IMR-90 (cell line): ENCODE data around the gene MTMR1. TPM values are rescaled to one million over a fixed set of nuclear protein-coding genes. Genes with fewer than 3 reads are reported as not detected.
A peak's percentile ranks its signal among the peaks of the same experiment; 100 is the strongest.

Experiments
- ATAC-seq: fragments of 200-7000 bp; cut with Tn5 transposase; 2 replicates; pipeline ENCODE4 v1.9.1; 2020; ENCODE audit warnings: low read depth, mild to moderate bottlenecking, moderate library complexity
- BruUV-seq: library from RNA; stranded (reverse); fragments of 400-500 nt; replicated peaks from 2 replicates; lab custom pipeline; 2021; lab: Mats Ljungman, UMichigan
- CTCF ChIA-PET: fragments of 300-600 bp; formaldehyde crosslinking; extraction: SDS; loops from one replicate; lab custom pipeline; 2021; ENCODE audit warnings: antibody characterized with exemption; lab: Yijun Ruan, JAX
- POLR2A ChIA-PET: fragments of 300-600 bp; sonication (Branson Sonifier 250); formaldehyde crosslinking; loops from one replicate; lab custom pipeline; 2022; ENCODE audit warnings: antibody characterized with exemption; ENCODE audit not compliant: unreplicated experiment; lab: Charles Lee
- DNase-seq: peaks from one replicate; pipeline ENCODE4 v3.0.0; 2013
- H2AFZ ChIP-seq: replicated peaks from 2 replicates; pipeline ENCODE3; 2013; ENCODE audit warnings: low read length, mild to moderate bottlenecking; ENCODE audit not compliant: poor library complexity
- H2AK5ac ChIP-seq: 2 replicates; pipeline ENCODE4 v1.6.1; 2013; ENCODE audit warnings: low read depth, low read length, inconsistent platforms
- H2AK9ac ChIP-seq: replicated peaks from 2 replicates; pipeline ENCODE3; 2013; ENCODE audit warnings: mild to moderate bottlenecking, low read depth, low read length, moderate library complexity; ENCODE audit not compliant: poor library complexity
- H2BK120ac ChIP-seq: 2 replicates; pipeline ENCODE4 v1.6.1; 2013; ENCODE audit warnings: low read depth, low read length, inconsistent platforms
- H2BK15ac ChIP-seq: 3 replicates; pipeline ENCODE4 v1.6.1; 2013; ENCODE audit warnings: low read depth, low read length, inconsistent platforms
- H2BK20ac ChIP-seq: 2 replicates; pipeline ENCODE4 v1.6.1; 2013; ENCODE audit warnings: low read depth, mild to moderate bottlenecking, inconsistent platforms, low read length, moderate library complexity
- H2BK5ac ChIP-seq: 2 replicates; pipeline ENCODE4 v1.6.1; 2013; ENCODE audit warnings: mild to moderate bottlenecking, low read depth, low read length, inconsistent platforms; ENCODE audit not compliant: poor library complexity, severe bottlenecking
- H3K14ac ChIP-seq: replicated peaks from 2 replicates; pipeline ENCODE4 v1.6.1; 2013; ENCODE audit warnings: low read depth, low read length, inconsistent platforms
- H3K18ac ChIP-seq: 2 replicates; pipeline ENCODE4 v1.6.1; 2013; ENCODE audit warnings: low read depth, low read length, control low read depth
- H3K23ac ChIP-seq: 2 replicates; pipeline ENCODE4 v1.6.1; 2013; ENCODE audit warnings: low read depth, low read length, inconsistent platforms
- H3K27ac ChIP-seq: 2 replicates; pipeline ENCODE4 v1.5.1; 2013; ENCODE audit warnings: mild to moderate bottlenecking, control low read depth, low read length; ENCODE audit not compliant: insufficient read depth
- H3K27me3 ChIP-seq: 2 replicates; pipeline ENCODE4 v1.6.1; 2013; ENCODE audit warnings: low read length; ENCODE audit not compliant: control insufficient read depth, insufficient read depth
- H3K36me3 ChIP-seq: 2 replicates; pipeline ENCODE4 v1.6.1; 2013; ENCODE audit warnings: low read length, mixed read lengths; ENCODE audit not compliant: control insufficient read depth, insufficient read depth
- H3K4ac ChIP-seq: 2 replicates; pipeline ENCODE4 v1.6.1; 2013; ENCODE audit warnings: low read depth, low read length, inconsistent platforms
- H3K4me1 ChIP-seq: 2 replicates; pipeline ENCODE4 v1.6.1; 2013; ENCODE audit warnings: low read length, mixed read lengths; ENCODE audit not compliant: control insufficient read depth, insufficient read depth
- H3K4me2 ChIP-seq: 2 replicates; pipeline ENCODE4 v1.6.1; 2013; ENCODE audit warnings: low read depth, mild to moderate bottlenecking, control low read depth, low read length, moderate library complexity
- H3K4me3 ChIP-seq: 2 replicates; pipeline ENCODE4 v1.5.1; 2013; ENCODE audit warnings: low read depth, mild to moderate bottlenecking, control low read depth, low read length, moderate library complexity; ENCODE audit not compliant: insufficient read depth
- H3K56ac ChIP-seq: 2 replicates; pipeline ENCODE4 v1.6.1; 2013; ENCODE audit warnings: low read length, inconsistent platforms; ENCODE audit not compliant: insufficient read depth; ENCODE audit errors: extremely low read depth
- H3K79me1 ChIP-seq, 2 experiments: 2 replicates each; pipeline ENCODE4 v1.6.1; 2013; ENCODE audit warnings: low read length in 2 of 2, inconsistent platforms in 1 of 2, low read depth in 1 of 2
- H3K9ac ChIP-seq: 2 replicates; pipeline ENCODE4 v1.6.1; 2013; ENCODE audit warnings: low read depth, low read length, control low read depth
- H3K9me1 ChIP-seq: 2 replicates; pipeline ENCODE4 v1.6.1; 2013; ENCODE audit warnings: low read length, inconsistent platforms; ENCODE audit not compliant: insufficient read depth
- H3K9me3 ChIP-seq: 2 replicates; pipeline ENCODE4 v1.6.1; 2013; ENCODE audit warnings: low read length; ENCODE audit not compliant: control insufficient read depth, insufficient read depth
- H4K20me1 ChIP-seq: 2 replicates; pipeline ENCODE4 v1.6.1; 2013; ENCODE audit warnings: low read length, inconsistent platforms; ENCODE audit not compliant: insufficient read depth
- H4K5ac ChIP-seq: 2 replicates; pipeline ENCODE4 v1.6.1; 2013; ENCODE audit warnings: mild to moderate bottlenecking, low read depth, low read length, control low read depth
- H4K8ac ChIP-seq, 2 experiments: 2 replicates each; pipeline ENCODE4 v1.6.1; 2013; ENCODE audit warnings: low read depth in 2 of 2, low read length in 2 of 2, control low read depth in 1 of 2, inconsistent platforms in 1 of 2
- H4K91ac ChIP-seq: 2 replicates; pipeline ENCODE4 v1.6.1; 2013; ENCODE audit warnings: low read depth, low read length, inconsistent platforms; ENCODE audit not compliant: insufficient read depth
- CEBPB ChIP-seq: IDR thresholded peaks from 2 replicates; pipeline ENCODE4 v1.6.1; 2012; ENCODE audit warnings: low read depth, low read length, improper control_type of control experiment
- CHD1 ChIP-seq: IDR thresholded peaks from 2 replicates; pipeline ENCODE4 v1.6.1; 2012; ENCODE audit warnings: low read depth, low read length, improper control_type of control experiment
- ELK1 ChIP-seq: fragments of 150-350 bp; IDR thresholded peaks from 2 replicates; pipeline ENCODE4 v1.6.1; 2016; ENCODE audit warnings: low read depth, mild to moderate bottlenecking, low read length, moderate library complexity, borderline replicate concordance
- FOS ChIP-seq: fragments of 150-350 bp; IDR thresholded peaks from 2 replicates; pipeline ENCODE4 v1.6.1; 2016; ENCODE audit warnings: low read depth, low read length
- RAD21 ChIP-seq: IDR thresholded peaks from 2 replicates; pipeline ENCODE4 v1.6.1; 2012; ENCODE audit warnings: low read length, improper control_type of control experiment
- RCOR1 ChIP-seq: IDR thresholded peaks from 2 replicates; pipeline ENCODE4 v1.6.1; 2012; ENCODE audit warnings: mild to moderate bottlenecking, low read length, improper control_type of control experiment; ENCODE audit not compliant: insufficient replicate concordance
- RFX5 ChIP-seq: IDR thresholded peaks from 2 replicates; pipeline ENCODE4 v1.8.0; 2012; ENCODE audit warnings: low read depth, mild to moderate bottlenecking, low read length, moderate library complexity
- SMC3 ChIP-seq: fragments of 150-350 bp; IDR thresholded peaks from 2 replicates; pipeline ENCODE4 v1.6.1; 2016; ENCODE audit warnings: low read depth, mild to moderate bottlenecking, antibody characterized with exemption, low read length, moderate library complexity
- WGBS, 2 experiments: methylation state at CpG; one replicate each; pipeline versions ENCODE4 v1.1.5 to v1.1.7; 2013; ENCODE audit warnings: missing lambda C conversion rate in 2 of 2; ENCODE audit not compliant: insufficient read length in 1 of 2; ENCODE audit errors: extremely low coverage in 2 of 2; 5-methylcytosine and 5-hydroxymethylcytosine counted together
- dilution Hi-C: fragments of 300-500 bp; cut with HindIII; formaldehyde crosslinking; loops from one replicate; pipeline ENCODE4 v1.14.3; 2018; ENCODE audit warnings: low sequenced_read_pairs; ENCODE audit not compliant: unreplicated experiment
- in situ Hi-C: fragments of 300-500 bp; cut with MboI; formaldehyde crosslinking; loops from 3 replicates; pipeline ENCODE4 v1.14.3; 2019; ENCODE audit warnings: low sequenced_read_pairs, inconsistent platforms, mixed read lengths
- intact Hi-C: fragments of 100-400 bp; cut with micrococcal nuclease; formaldehyde crosslinking; loops from 2 replicates; pipeline ENCODE4 v1.10.0; 2022
- polyA plus RNA-seq, 3 experiments: library from polyadenylated mRNA; depleted of rRNA; stranded (reverse); fragments of >200 nt; gene quantifications; 2 replicates each; pipeline ENCODE4 v1.2.3, GENCODE V29; 2012; ENCODE audit warnings: low replicate concordance in 1 of 3
- total RNA-seq: library from RNA; depleted of rRNA; stranded (reverse); fragments of >200 nt; gene quantifications from 2 replicates; pipeline ENCODE4 v1.2.3, GENCODE V29; 2012

Gene MTMR1
- total and polyA plus RNA-seq, 2 of the 4 experiments (the other 2 are of a cell fraction), result 19.0 to 28.8 TPM

GRCh38 chrX:150767475-150768131 is 74.4 kb downstream of the MTMR1 start (continued):
- TF ChIP-seq SMC3 (no peak), RFX5 (no peak), FOS (peak; percentile 48; the same call in 1 of the 2 replicates), CEBPB (peak; percentile 68), RCOR1 (no peak), CHD1 (no peak)

GRCh38 chrX:150768132-150768485 is 74.9 kb downstream of the MTMR1 start:
- intact Hi-C loops, result no loop called here
- no peak overlapping the region for H2BK5ac ChIP-seq
- no peaks in the 10 kb centered on the region for H3K27me3 ChIP-seq
- TF ChIP-seq RAD21 (no peak), ELK1 (no peak)
- H2AK5ac ChIP-seq, result no peak overlapping the region
- no peaks in the 10 kb centered on the region; the same call in 1 of the 2 replicates for H3K36me3 ChIP-seq
- dilution Hi-C loops, result no loop called here
- no peak overlapping the region for H3K4me3 ChIP-seq
- ChIA-PET CTCF (interaction anchor here (0.6 to 1.7 kb wide), 2 partner anchors 211 to 314 kb away, joined by 3 to 5 read pairs; no protein-coding TSS in a partner anchor), POLR2A (no interaction called here)
- H2AFZ ChIP-seq, result no peak overlapping the region
- no peaks in the 10 kb centered on the region for H3K79me1 ChIP-seq
- no peak overlapping the region for H2BK20ac ChIP-seq
- H4K91ac ChIP-seq, result no peak overlapping the region
- no peaks in the 10 kb centered on the region; the same call in 1 of the 2 replicates for H4K20me1 ChIP-seq
- peak overlapping the region; percentile 4; the same call in 1 of the 2 replicates for H3K4ac ChIP-seq
- no peak overlapping the region for H3K18ac ChIP-seq
- DNase-seq, result no peak
- no peak overlapping the region for H2BK15ac ChIP-seq
- no peak overlapping the region for H3K23ac ChIP-seq
- H3K4me2 ChIP-seq, result no peak overlapping the region
- H3K56ac ChIP-seq, result no peak overlapping the region
- ATAC-seq, result no peak
- H3K27ac ChIP-seq, result peak overlapping the region; percentile 41; the same call in 1 of the 2 replicates
- no peak overlapping the region for H3K14ac ChIP-seq
- 0 out of 2 replicates have a peak, but pooled peaks cover 2% of the 10 kb centered on the region for H3K9me1 ChIP-seq
- 33% methylated on average over 1 of the region's 10 CpGs; no CpG with 5 or more reads in 1 of the 2 experiments for WGBS, 2 experiments
- H2BK120ac ChIP-seq, result no peak overlapping the region
- no peak overlapping the region for H4K8ac ChIP-seq
- in situ Hi-C loops, result no loop called here
- no peak overlapping the region for H3K9ac ChIP-seq
- H4K5ac ChIP-seq, result no peak overlapping the region
- no TSS peak for BruUV-seq
- no peak overlapping the region for H2AK9ac ChIP-seq
- peaks cover 9% of the 10 kb centered on the region for H3K4me1 ChIP-seq
- no peaks in the 10 kb centered on the region; the same call in 1 of the 2 replicates for H3K9me3 ChIP-seq
